K562 (cell line): ENCODE results near the gene ORC1. TPM values are rescaled to one million over a fixed set of nuclear protein-coding genes. Genes with fewer than 3 reads are reported as not detected.
A peak's percentile ranks its signal among the peaks of the same experiment; 100 is the strongest.

Experiments used
- ARNT ChIP-seq, 2 experiments: fragments of 450-650 bp; IDR thresholded peaks; 2 replicates each; pipeline ENCODE4 v1.6.1; 2016; ENCODE audit warnings: mild to moderate bottlenecking in 1 of 2
- CXXC5 ChIP-seq: fragments of 250-450 bp; sonication (Bioruptor Pico); IDR thresholded peaks from 2 replicates; pipeline ENCODE4 v1.8.0; 2022; ENCODE audit warnings: inconsistent platforms, mild to moderate bottlenecking, moderate library complexity
- HDAC1 ChIP-seq, 2 experiments: fragments of 450-650 bp; IDR thresholded peaks; 2 replicates each; pipeline ENCODE4 v1.6.1; 2016 to 2017; ENCODE audit warnings: inconsistent platforms in 1 of 2, mild to moderate bottlenecking in 1 of 2, moderate library complexity in 1 of 2
- JUND ChIP-seq, 2 experiments: IDR thresholded peaks; 2 replicates in 1 of 2; 3 replicates in 1 of 2; pipeline ENCODE4 v1.6.1; 2011; ENCODE audit warnings: borderline replicate concordance in 2 of 2, low read depth in 2 of 2, low read length in 2 of 2, improper control_type of control experiment in 1 of 2, missing biosample characterization in 1 of 2, missing genetic modification characterization in 1 of 2, missing genetic modification reagents in 1 of 2
- NEUROD1 ChIP-seq: fragments of 150-350 bp; IDR thresholded peaks from 2 replicates; pipeline ENCODE4 v1.6.1; 2014; ENCODE audit warnings: borderline replicate concordance, low read length, low read depth; ENCODE audit not compliant: partially characterized antibody
- NR2C2 ChIP-seq, 2 experiments: fragments of 200-800 bp in 1 of 2; sonication (Bioruptor generic) in 1 of 2; sonication (generic) in 1 of 2; formaldehyde crosslinking in 1 of 2; IDR thresholded peaks; 2 replicates each; pipeline versions ENCODE4 v1.6.1 to v1.8.0; 2016 to 2022; ENCODE audit warnings: mild to moderate bottlenecking in 1 of 2, missing compliant biosample characterization in 1 of 2, missing genetic modification characterization in 1 of 2, missing genetic modification reagents in 1 of 2
- TAF1 ChIP-seq: IDR thresholded peaks from 2 replicates; pipeline ENCODE4 v1.6.1; 2011; ENCODE audit warnings: mild to moderate bottlenecking, low read length, moderate library complexity; ENCODE audit not compliant: insufficient read depth, control insufficient read depth, severe bottlenecking; ENCODE audit errors: extremely low read depth
- ZNF445 ChIP-seq: fragments of 250-450 bp; sonication (Bioruptor Pico); IDR thresholded peaks from 2 replicates; pipeline ENCODE4 v1.4.0; 2020; ENCODE audit warnings: low read depth, mild to moderate bottlenecking, moderate library complexity
- ZNF589 ChIP-seq: fragments of 200-800 bp; sonication (Bioruptor generic); IDR thresholded peaks from 2 replicates; pipeline ENCODE4 v1.6.1; 2016; ENCODE audit warnings: low read depth, missing genetic modification characterization, missing compliant biosample characterization
- polyA plus RNA-seq, 8 experiments: library from polyadenylated mRNA; depleted of rRNA in 4 of 8; stranded (reverse) in 5 of 8; unstranded in 3 of 8; fragments of >200 nt; fragmentation: Nextera tagmentation in 2 of 8; fragmentation: Illumina TruSeq in 1 of 8; extraction: Ambion mirVana in 2 of 8; extraction: Trizol in 1 of 8; gene quantifications; 2 replicates each; pipeline versions ENCODE4 v1.2.1 to v1.2.3, GENCODE V29; 2011 to 2014; ENCODE audit warnings: inconsistent platforms in 1 of 8, missing spikeins in 1 of 8
- total RNA-seq, 7 experiments: library from RNA; depleted of rRNA in 6 of 7; stranded (reverse); fragments of >200 nt in 6 of 7; fragmentation: Illumina TruSeq in 2 of 7; extraction: Trizol in 2 of 7; gene quantifications; 2 replicates each; pipeline versions ENCODE4 v1.2.1 to v1.2.3, GENCODE V29; 2011 to 2021; ENCODE audit warnings: low replicate concordance in 1 of 7
- TF ChIP-seq, protein P1 (sequence below): fragments of 250-450 bp; sonication (Bioruptor Pico); IDR thresholded peaks from 2 replicates; pipeline ENCODE4 v1.8.0; 2022; ENCODE audit warnings: moderate library complexity, mild to moderate bottlenecking, inconsistent platforms
- TF ChIP-seq, protein P2 (sequence below): fragments of 250-450 bp; sonication (Bioruptor Pico); IDR thresholded peaks from 2 replicates; pipeline ENCODE4 v1.5.0; 2021
- TF ChIP-seq, protein P3 (sequence below), 2 experiments: fragments of 450-650 bp in 1 of 2; IDR thresholded peaks; 2 replicates each; pipeline ENCODE4 v1.6.1; 2011 to 2017; ENCODE audit warnings: low read depth in 2 of 2, antibody characterized with exemption in 1 of 2, borderline replicate concordance in 1 of 2, low read length in 1 of 2, mild to moderate bottlenecking in 1 of 2, mixed read lengths in 1 of 2; ENCODE audit not compliant: control insufficient read depth in 1 of 2

The ORC1 gene
- total and polyA plus RNA-seq, 9 of the 15 experiments (the other 6 are each of a cell fraction or from before 2014, with no cell fraction given): 26.4 to 91.6 (median 69.7) TPM

DNA sequence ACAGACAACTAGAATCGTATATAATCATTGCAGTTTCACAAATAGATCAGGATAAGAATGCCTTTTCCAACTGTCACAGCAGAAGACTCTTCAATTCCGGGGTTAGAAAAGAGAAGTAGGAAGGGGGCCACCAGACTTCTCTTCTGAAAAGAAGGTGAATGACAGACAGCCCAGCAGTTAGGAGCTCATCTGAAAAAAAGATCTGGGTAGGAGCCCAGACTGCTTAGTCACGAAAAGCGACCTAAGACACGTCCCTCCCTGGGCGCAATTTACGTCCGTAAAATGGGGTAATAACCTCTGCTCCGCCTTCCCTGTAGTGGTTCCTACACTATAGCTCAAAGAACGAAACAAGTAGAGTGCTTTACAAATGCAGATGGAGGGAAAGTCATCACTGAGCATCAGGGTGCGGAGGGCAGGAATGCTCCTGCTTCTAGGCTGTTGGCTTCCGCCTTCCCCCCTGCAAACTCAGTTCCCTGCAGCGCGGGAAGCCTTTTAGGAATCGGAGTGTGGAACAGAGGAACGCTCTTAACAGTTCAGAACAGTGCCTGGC is 582 bp downstream of the ORC1 start (continued):
- TF ChIP-seq, protein P1, sequence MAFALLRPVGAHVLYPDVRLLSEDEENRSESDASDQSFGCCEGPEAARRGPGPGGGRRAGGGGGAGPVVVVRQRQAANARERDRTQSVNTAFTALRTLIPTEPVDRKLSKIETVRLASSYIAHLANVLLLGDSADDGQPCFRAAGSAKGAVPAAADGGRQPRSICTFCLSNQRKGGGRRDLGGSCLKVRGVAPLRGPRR: no peak
- 0 out of 4 replicates have a peak, but pooled peaks of 1 of the 2 experiments have one; percentile 65 for TF ChIP-seq ARNT (IDR thresholded peaks at IDR 0.05)
- no peak; a peak in 1 of 4 replicates for TF ChIP-seq HDAC1 (IDR thresholded peaks at IDR 0.05)
- TF ChIP-seq NEUROD1: no peak
- TF ChIP-seq JUND (IDR thresholded peaks at IDR 0.05; ENCODE audit: borderline replicate concordance, low read depth, low read length): peak; percentile 53
- TF ChIP-seq JUND (tag; IDR thresholded peaks at IDR 0.05; ENCODE audit: borderline replicate concordance, low read depth, low read length): no peak; the same call in 2 of the 3 replicates
- TF ChIP-seq, protein P2, sequence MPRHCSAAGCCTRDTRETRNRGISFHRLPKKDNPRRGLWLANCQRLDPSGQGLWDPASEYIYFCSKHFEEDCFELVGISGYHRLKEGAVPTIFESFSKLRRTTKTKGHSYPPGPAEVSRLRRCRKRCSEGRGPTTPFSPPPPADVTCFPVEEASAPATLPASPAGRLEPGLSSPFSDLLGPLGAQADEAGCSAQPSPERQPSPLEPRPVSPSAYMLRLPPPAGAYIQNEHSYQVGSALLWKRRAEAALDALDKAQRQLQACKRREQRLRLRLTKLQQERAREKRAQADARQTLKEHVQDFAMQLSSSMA: no peak
- no peak for TF ChIP-seq ZNF589 (CRISPR knock-in tag)
- TF ChIP-seq, protein P3, sequence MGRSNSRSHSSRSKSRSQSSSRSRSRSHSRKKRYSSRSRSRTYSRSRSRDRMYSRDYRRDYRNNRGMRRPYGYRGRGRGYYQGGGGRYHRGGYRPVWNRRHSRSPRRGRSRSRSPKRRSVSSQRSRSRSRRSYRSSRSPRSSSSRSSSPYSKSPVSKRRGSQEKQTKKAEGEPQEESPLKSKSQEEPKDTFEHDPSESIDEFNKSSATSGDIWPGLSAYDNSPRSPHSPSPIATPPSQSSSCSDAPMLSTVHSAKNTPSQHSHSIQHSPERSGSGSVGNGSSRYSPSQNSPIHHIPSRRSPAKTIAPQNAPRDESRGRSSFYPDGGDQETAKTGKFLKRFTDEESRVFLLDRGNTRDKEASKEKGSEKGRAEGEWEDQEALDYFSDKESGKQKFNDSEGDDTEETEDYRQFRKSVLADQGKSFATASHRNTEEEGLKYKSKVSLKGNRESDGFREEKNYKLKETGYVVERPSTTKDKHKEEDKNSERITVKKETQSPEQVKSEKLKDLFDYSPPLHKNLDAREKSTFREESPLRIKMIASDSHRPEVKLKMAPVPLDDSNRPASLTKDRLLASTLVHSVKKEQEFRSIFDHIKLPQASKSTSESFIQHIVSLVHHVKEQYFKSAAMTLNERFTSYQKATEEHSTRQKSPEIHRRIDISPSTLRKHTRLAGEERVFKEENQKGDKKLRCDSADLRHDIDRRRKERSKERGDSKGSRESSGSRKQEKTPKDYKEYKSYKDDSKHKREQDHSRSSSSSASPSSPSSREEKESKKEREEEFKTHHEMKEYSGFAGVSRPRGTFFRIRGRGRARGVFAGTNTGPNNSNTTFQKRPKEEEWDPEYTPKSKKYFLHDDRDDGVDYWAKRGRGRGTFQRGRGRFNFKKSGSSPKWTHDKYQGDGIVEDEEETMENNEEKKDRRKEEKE (IDR thresholded peaks at IDR 0.05; ENCODE audit: borderline replicate concordance in 1 of 2, control insufficient read depth in 1 of 2, low read depth in 2 of 2, low read length in 1 of 2): peak in 1 of 2 experiments; percentile 13; a peak in 1 of 4 replicates
- peak; percentile 68 for TF ChIP-seq TAF1
- peak; percentile 44 for TF ChIP-seq CXXC5
- peak; percentile 51; the same call in 1 of the 2 replicates for TF ChIP-seq NR2C2 (CRISPR knock-in tag; IDR thresholded peaks at IDR 0.05)
- TF ChIP-seq NR2C2 (tag; IDR thresholded peaks at IDR 0.05): no peak; the same call in 1 of the 2 replicates
- no peak for TF ChIP-seq ZNF445 (CRISPR knock-in tag)
